ENCODE measurements around the gene ALDH4A1. TPM values are rescaled to one million over a fixed set of nuclear protein-coding genes. Genes with fewer than 3 reads are reported as not detected.

ALDH4A1 gene
- total and polyA plus RNA-seq, 9 of the 15 experiments (the other 6 are each of a cell fraction or from before 2014, with no cell fraction given), result 0.27 to 31.4 (median 16.6) TPM

- Histone ChIP-seq H3K4me1 (replicated peaks in 1 of 2; ENCODE audit: control insufficient read depth in 2 of 2, insufficient read depth in 2 of 2, low read length in 2 of 2) (peaks cover 0 to 11% of the 10 kb centered on the region in 2 experiments; a peak in 1 of 5 replicates), H3K27ac (ENCODE audit: extremely low read depth, low read depth, low read length) (no peak overlapping the region), H3K4me3 (no peak overlapping the region), H3K79me2 (ENCODE audit: control insufficient read depth, insufficient read depth, low read length) (no peaks in the 10 kb centered on the region), H3K27me3 (ENCODE audit: control insufficient read depth in 2 of 2, insufficient read depth in 2 of 2, low read length in 2 of 2) (peaks cover 10 to 53% of the 10 kb centered on the region in 2 experiments), H2AFZ (ENCODE audit: low read depth, low read length) (no peak overlapping the region), H3K9ac (ENCODE audit: insufficient read depth in 1 of 2, low read depth in 2 of 2, low read length in 2 of 2) (no peak overlapping the region), H3K9me1 (ENCODE audit: control insufficient read depth, insufficient read depth, low read length) (no peaks in the 10 kb centered on the region), H3K36me3 (ENCODE audit: control insufficient read depth, insufficient read depth, low read length) (no peaks in the 10 kb centered on the region), H3K9me3 (replicated peaks; ENCODE audit: control insufficient read depth, insufficient read depth, low read depth, low read length) (no peaks in the 10 kb centered on the region), H4K20me1 (replicated peaks; ENCODE audit: control insufficient read depth, insufficient read depth, low read length) (peaks cover 9% of the 10 kb centered on the region; the same call in 1 of the 2 replicates), H3K4me2 (ENCODE audit: insufficient read depth, low read length) (no peak overlapping the region)
- CTCF ChIA-PET (ENCODE audit: low intra/inter-chr PET ratio), result no interaction called here
- POLR2A ChIA-PET, result no interaction called here
- intact Hi-C loops (cut with micrococcal nuclease) (no loop called here), in situ Hi-C loops (cut with MboI) (no loop called here)
- WGBS (ENCODE audit: insufficient coverage, low coverage, missing lambda C conversion rate), result 3% methylated on average over 14 of the region's 14 CpGs
- ATAC-seq (no peak), FAIRE-seq (no peak), DNase-seq (ENCODE audit: extremely low read depth in 1 of 4, low spot score in 3 of 4) (no peak)
- BruUV-seq (replicated peaks), result no TSS peak
- TF ChIP-seq MITF (IDR thresholded peaks at IDR 0.05) (no peak), ZNF75A (CRISPR knock-in tag; IDR thresholded peaks at IDR 0.05) (no peak), SUPT5H (IDR thresholded peaks at IDR 0.05) (no peak), PRMT5 (CRISPR knock-in tag; IDR thresholded peaks at IDR 0.05) (no peak), ID3 (CRISPR knock-in tag; IDR thresholded peaks at IDR 0.05) (no peak), ID3 (tag; IDR thresholded peaks at IDR 0.05) (no peak), ZNF780A (CRISPR knock-in tag; IDR thresholded peaks at IDR 0.05) (no peak), ZFP91 (CRISPR knock-in tag; IDR thresholded peaks at IDR 0.05) (no peak), FIP1L1 (IDR thresholded peaks at IDR 0.05; ENCODE audit: low read depth, low read length, poor library complexity, severe bottlenecking) (no peak), ZSCAN32 (CRISPR knock-in tag; IDR thresholded peaks at IDR 0.05) (no peak), KAT7 (CRISPR knock-in tag; IDR thresholded peaks at IDR 0.05; ENCODE audit: borderline replicate concordance) (no peak), LCOR (CRISPR knock-in tag; IDR thresholded peaks at IDR 0.05) (no peak), CTCF (IDR thresholded peaks at IDR 0.05 in 2 of 3, conservative IDR thresholded peaks at IDR 0.05 in 1 of 3; ENCODE audit: insufficient read depth in 2 of 3, low read depth in 1 of 3, low read length in 3 of 3) (no peak), HNRNPLL (IDR thresholded peaks at IDR 0.05; ENCODE audit: low read depth, low read length, poor library complexity, severe bottlenecking) (no peak), ELF1 (tag; IDR thresholded peaks at IDR 0.05) (no peak), HDGF (IDR thresholded peaks at IDR 0.05) (no peak)
Observed at GRCh38 chr1:18934205-18935000, 32.0 kb upstream of the ALDH4A1 start.
